Peyer's patch (tissue), 4 donors: Measurements from ENCODE around the gene PAK6. TPM values are rescaled to one million over a fixed set of nuclear protein-coding genes. Genes with fewer than 3 reads are reported as not detected.

Experiments used
- DNase-seq, 3 donors: peaks; one replicate each; pipeline ENCODE4 v3.0.0-alpha.2; 2017 to 2019
- H3K27ac ChIP-seq, 4 donors: fragments of 200-600 bp; sonication (generic); one replicate each; pipeline ENCODE4 v1.5.1; 2016 to 2019
- H3K27me3 ChIP-seq, 2 donors: fragments of 200-600 bp; sonication (generic); one replicate each; pipeline ENCODE4 v1.5.1; 2019
- H3K36me3 ChIP-seq, 3 donors: fragments of 200-600 bp; sonication (generic); one replicate each; pipeline ENCODE4 v1.5.1; 2016 to 2019
- H3K4me1 ChIP-seq, 4 donors: fragments of 200-600 bp; sonication (generic); one replicate each; pipeline ENCODE4 v1.5.1; 2016 to 2019
- H3K4me3 ChIP-seq, 4 donors: fragments of 200-600 bp; sonication (generic); 1 replicate in 3 of 4; 2 replicates in 1 of 4; pipeline ENCODE4 v1.5.1; 2016 to 2019; ENCODE audit warnings: mild to moderate bottlenecking in 1 of 4
- H3K9me3 ChIP-seq, 4 donors: fragments of 200-600 bp; sonication (generic); one replicate each; pipeline ENCODE4 v1.5.1; 2016 to 2019; ENCODE audit warnings: mild to moderate bottlenecking in 1 of 4
- POLR2A ChIP-seq, 2 donors: fragments of 450-650 bp; IDR thresholded peaks; one replicate each; pipeline ENCODE4 v1.5.1; 2017; ENCODE audit warnings: antibody characterized with exemption in 2 of 2, mild to moderate bottlenecking in 2 of 2, moderate library complexity in 2 of 2
- total RNA-seq, 4 donors: library from RNA; depleted of rRNA; stranded (reverse); fragments of >200 nt; gene quantifications; one replicate each; pipeline ENCODE4 v1.1.0, GENCODE V29; 2016
- TF ChIP-seq, protein P1 (sequence below), 6 experiments: fragments of 450-650 bp in 4 of 6; fragments of 200-600 bp in 2 of 6; sonication (generic) in 1 of 6; IDR thresholded peaks; one replicate each; pipeline ENCODE4 v1.5.1; 2017 to 2019; ENCODE audit warnings: antibody characterized with exemption in 6 of 6, mild to moderate bottlenecking in 3 of 6, moderate library complexity in 1 of 6

Gene PAK6
- total RNA-seq, 4 donors from 2014 or later, result 3.3 to 4.7 TPM; not detected in 2

DNA sequence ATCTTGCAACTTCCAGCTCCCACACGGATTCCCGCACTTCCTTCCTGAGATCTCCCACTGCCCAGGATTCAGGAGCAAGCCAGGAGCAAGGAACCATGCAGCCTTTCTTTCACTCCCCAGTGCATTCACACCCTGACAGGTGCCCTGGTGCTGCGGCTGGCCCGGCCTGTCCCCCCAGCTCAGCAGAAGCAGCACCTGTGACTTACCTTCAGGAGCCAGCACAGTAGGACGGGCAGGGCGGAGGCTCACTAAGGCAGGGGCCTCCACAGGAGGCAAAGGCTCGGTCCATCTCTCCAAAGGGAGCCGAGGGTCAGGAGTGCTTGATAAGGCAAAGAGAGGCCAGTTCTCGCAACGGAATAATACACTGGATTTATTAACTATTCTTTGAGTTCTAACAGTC is 39.2 kb downstream of the PAK6 start:
- Histone ChIP-seq H3K36me3 (no peaks in the 10 kb centered on the region), H3K4me3 (no peak overlapping the region), H3K27me3 (peaks cover 0 to 35% of the 10 kb centered on the region in 2 donors), H3K4me1 (peaks cover 0 to 27% (median 12%) of the 10 kb centered on the region in 4 donors), H3K27ac (no peak overlapping the region), H3K9me3 (no peaks in the 10 kb centered on the region)
- no peak for DNase-seq
- TF ChIP-seq, protein P1, sequence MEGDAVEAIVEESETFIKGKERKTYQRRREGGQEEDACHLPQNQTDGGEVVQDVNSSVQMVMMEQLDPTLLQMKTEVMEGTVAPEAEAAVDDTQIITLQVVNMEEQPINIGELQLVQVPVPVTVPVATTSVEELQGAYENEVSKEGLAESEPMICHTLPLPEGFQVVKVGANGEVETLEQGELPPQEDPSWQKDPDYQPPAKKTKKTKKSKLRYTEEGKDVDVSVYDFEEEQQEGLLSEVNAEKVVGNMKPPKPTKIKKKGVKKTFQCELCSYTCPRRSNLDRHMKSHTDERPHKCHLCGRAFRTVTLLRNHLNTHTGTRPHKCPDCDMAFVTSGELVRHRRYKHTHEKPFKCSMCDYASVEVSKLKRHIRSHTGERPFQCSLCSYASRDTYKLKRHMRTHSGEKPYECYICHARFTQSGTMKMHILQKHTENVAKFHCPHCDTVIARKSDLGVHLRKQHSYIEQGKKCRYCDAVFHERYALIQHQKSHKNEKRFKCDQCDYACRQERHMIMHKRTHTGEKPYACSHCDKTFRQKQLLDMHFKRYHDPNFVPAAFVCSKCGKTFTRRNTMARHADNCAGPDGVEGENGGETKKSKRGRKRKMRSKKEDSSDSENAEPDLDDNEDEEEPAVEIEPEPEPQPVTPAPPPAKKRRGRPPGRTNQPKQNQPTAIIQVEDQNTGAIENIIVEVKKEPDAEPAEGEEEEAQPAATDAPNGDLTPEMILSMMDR (IDR thresholded peaks at IDR 0.05), result no peak
- no peak for TF ChIP-seq POLR2A (IDR thresholded peaks at IDR 0.05)

DNA sequence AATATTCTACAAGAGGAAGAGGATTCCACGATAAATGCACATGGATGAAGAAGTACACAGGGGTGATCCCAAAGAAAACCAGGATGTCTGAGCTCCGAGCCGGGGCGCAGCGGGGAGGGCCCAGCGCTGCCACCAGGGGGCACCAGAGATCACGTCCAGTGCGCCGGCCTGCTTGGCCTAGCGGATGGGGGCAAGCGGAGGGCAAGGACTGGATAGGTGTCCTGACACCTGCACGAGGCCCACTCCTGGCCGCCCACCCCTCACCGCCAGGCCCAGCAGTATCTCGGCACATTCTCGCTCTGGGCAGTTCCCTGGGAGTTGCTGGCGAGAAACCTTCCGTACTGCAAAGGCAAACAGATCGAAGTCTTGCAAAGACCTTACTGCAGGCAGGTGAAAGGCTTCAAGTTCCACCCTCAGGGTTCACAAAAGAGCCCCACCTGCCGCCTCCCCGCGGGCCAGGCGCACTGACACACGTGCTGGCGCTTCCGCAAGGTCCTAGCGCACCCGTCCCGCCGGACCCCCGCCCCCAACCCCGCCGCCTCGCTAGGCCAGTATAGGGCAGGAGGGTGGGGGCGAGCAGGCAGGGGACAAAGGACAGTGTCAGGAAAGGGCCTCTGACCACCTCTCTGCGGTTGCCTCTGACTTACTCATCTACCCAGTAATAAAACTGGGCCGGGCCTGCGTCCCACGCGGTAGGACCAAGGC is 40.7 kb downstream of the PAK6 start:
- H3K27me3 ChIP-seq, result peaks cover 0 to 41% of the 10 kb centered on the region in 2 donors
- no peaks in the 10 kb centered on the region for H3K36me3 ChIP-seq
- no peak for TF ChIP-seq POLR2A (IDR thresholded peaks at IDR 0.05)
- TF ChIP-seq, protein P1 (IDR thresholded peaks at IDR 0.05), result peak; percentile 75 to 99 (median 94)
- DNase-seq, result peak; percentile 62 to 86 (median 83)
- peaks cover 0 to 34% (median 15%) of the 10 kb centered on the region in 4 donors for H3K4me1 ChIP-seq
- no peaks in the 10 kb centered on the region for H3K9me3 ChIP-seq
- H3K4me3 ChIP-seq, result peak overlapping the region in 1 of 4 donors; percentile 15
- H3K27ac ChIP-seq, result no peak overlapping the region

GRCh38 chr15:40280260-40281056 is 41.6 kb downstream of the PAK6 start:
- Histone ChIP-seq H3K4me3 (no peak overlapping the region), H3K36me3 (no peaks in the 10 kb centered on the region), H3K27me3 (peaks cover 0 to 41% of the 10 kb centered on the region in 2 donors), H3K9me3 (no peaks in the 10 kb centered on the region), H3K27ac (no peak overlapping the region), H3K4me1 (peaks cover 0 to 34% (median 15%) of the 10 kb centered on the region in 4 donors)
- TF ChIP-seq POLR2A (IDR thresholded peaks at IDR 0.05), result no peak
- TF ChIP-seq, protein P1 (IDR thresholded peaks at IDR 0.05), result no peak
- no peak for DNase-seq

DNA sequence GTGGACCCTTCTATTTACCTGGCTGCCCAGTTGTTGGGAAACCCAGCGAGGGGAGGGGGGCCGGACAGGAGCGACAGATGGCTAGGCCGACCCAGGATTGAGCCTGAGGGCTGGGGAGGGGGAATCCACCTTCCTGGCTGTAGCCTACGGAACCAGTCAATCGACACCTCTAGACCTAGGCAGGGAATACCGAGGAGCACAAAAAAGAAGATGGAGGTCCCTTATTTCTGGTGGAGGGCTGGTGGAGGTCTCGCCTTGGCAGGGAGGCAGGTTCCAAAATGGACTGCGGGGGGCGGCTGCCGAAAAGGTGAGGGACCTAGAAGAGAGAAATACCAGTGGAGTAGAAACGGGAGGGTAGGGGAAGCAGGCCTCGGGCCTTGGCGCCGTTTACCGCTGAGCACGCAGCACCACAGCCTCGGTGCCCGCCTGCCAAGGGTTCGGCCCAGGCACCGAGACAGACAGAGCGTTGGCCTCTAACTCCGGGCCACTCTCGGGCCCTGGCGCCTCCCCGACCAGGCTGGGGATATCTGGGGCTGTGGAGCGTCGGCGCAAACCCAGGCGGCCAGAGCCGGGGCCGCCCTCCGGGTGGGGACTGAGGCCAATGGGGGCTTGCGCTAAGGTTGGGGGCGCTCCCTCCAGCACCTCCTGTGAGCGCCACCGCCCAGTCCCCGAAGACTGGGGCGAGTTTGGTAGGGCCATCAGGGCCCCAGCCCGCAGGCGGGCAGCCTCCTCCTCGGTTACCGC is 42.4 kb downstream of the PAK6 start:
- Histone ChIP-seq H3K4me3 (peak overlapping the region in 3 of 4 donors; percentile 53 to 72 (median 54)), H3K27ac (no peak overlapping the region)

GRCh38 chr15:40281801-40282146 is 42.9 kb downstream of the PAK6 start:
- H3K4me1 ChIP-seq, result peaks cover 0 to 34% (median 15%) of the 10 kb centered on the region in 4 donors
- TF ChIP-seq, protein P1 (IDR thresholded peaks at IDR 0.05), result no peak
- no peak for TF ChIP-seq POLR2A (IDR thresholded peaks at IDR 0.05)
- DNase-seq, result no peak
- H3K4me3 ChIP-seq, result peak overlapping the region; percentile 37 to 72 (median 54)
- H3K36me3 ChIP-seq, result no peaks in the 10 kb centered on the region
- H3K27me3 ChIP-seq, result peaks cover 0 to 41% of the 10 kb centered on the region in 2 donors
- H3K27ac ChIP-seq, result no peak overlapping the region
- H3K9me3 ChIP-seq, result no peaks in the 10 kb centered on the region

More for the DNA sequence above, 42.4 kb downstream of the PAK6 start:
- Histone ChIP-seq H3K27me3 (peaks cover 0 to 41% of the 10 kb centered on the region in 2 donors), H3K9me3 (no peaks in the 10 kb centered on the region), H3K36me3 (no peaks in the 10 kb centered on the region), H3K4me1 (peaks cover 0 to 34% (median 15%) of the 10 kb centered on the region in 4 donors)
- no peak for TF ChIP-seq POLR2A (IDR thresholded peaks at IDR 0.05)
- TF ChIP-seq, protein P1 (IDR thresholded peaks at IDR 0.05), result no peak
- no peak for DNase-seq
